B cell (primary cell): ENCODE measurements around the gene CIAO2B. TPM values are rescaled to one million over a fixed set of nuclear protein-coding genes. Genes with fewer than 3 reads are reported as not detected.

Experiments
- ATAC-seq: fragments of 200-7000 bp; cut with Tn5 transposase; one replicate; pipeline ENCODE4 v1.10.0; 2021; ENCODE audit warnings: low read depth, mild to moderate bottlenecking, moderate number of reproducible peaks, moderate library complexity
- CTCF ChIA-PET: fragments of 350-600 bp; sonication (Branson Sonifier 250); formaldehyde crosslinking; loops from one replicate; lab custom pipeline; 2021; ENCODE audit warnings: antibody characterized with exemption, inconsistent platforms; lab: Charles Lee
- POLR2A ChIA-PET: fragments of 350-600 bp; sonication (Branson Sonifier 250); formaldehyde crosslinking; loops from one replicate; lab custom pipeline; 2021; ENCODE audit warnings: antibody characterized with exemption; lab: Charles Lee
- DNase-seq: peaks from one replicate; pipeline ENCODE4 v3.0.0; 2013
- H2AFZ ChIP-seq: 2 replicates; pipeline ENCODE4 v1.6.1; 2012; ENCODE audit warnings: mild to moderate bottlenecking, low read depth, low read length; ENCODE audit not compliant: insufficient read depth, poor library complexity, severe bottlenecking
- H3K27ac ChIP-seq, 2 donors: 1 replicate in 1 of 2; 2 replicates in 1 of 2; pipeline ENCODE4 v1.5.1; 2012 to 2013; ENCODE audit warnings: low read length in 2 of 2, mild to moderate bottlenecking in 2 of 2, moderate library complexity in 1 of 2
- H3K27me3 ChIP-seq, 4 experiments: fragments of 200-600 bp in 1 of 4; sonication (generic) in 1 of 4; replicated peaks in 1 of 4; 1 replicate in 2 of 4; 2 replicates in 2 of 4; pipeline versions ENCODE4 v1.6.1 to v1.7.0; 2013 to 2016; ENCODE audit warnings: low read length in 3 of 4, mild to moderate bottlenecking in 2 of 4, mixed read lengths in 1 of 4, moderate library complexity in 1 of 4; ENCODE audit not compliant: insufficient read depth in 4 of 4, control insufficient read depth in 3 of 4; ENCODE audit errors: control extremely low read depth in 1 of 4
- H3K36me3 ChIP-seq, 2 experiments: replicated peaks in 1 of 2; 1 replicate in 1 of 2; 2 replicates in 1 of 2; pipeline versions ENCODE4 v1.6.1 to v1.7.1; 2013; ENCODE audit warnings: low read length in 1 of 2; ENCODE audit not compliant: insufficient read depth in 2 of 2, control insufficient read depth in 1 of 2; ENCODE audit errors: control extremely low read depth in 1 of 2, extremely low read depth in 1 of 2
- H3K4me1 ChIP-seq, 2 donors: fragments of 200-600 bp in 1 of 2; sonication (generic) in 1 of 2; 1 replicate in 1 of 2; 2 replicates in 1 of 2; pipeline versions ENCODE4 v1.5.1 to v1.6.1; 2013 to 2017; ENCODE audit warnings: low read length in 2 of 2; ENCODE audit not compliant: control insufficient read depth in 2 of 2, insufficient read depth in 2 of 2
- H3K4me2 ChIP-seq: replicated peaks from 2 replicates; pipeline ENCODE3; 2012; ENCODE audit warnings: mild to moderate bottlenecking, low read depth, low read length; ENCODE audit not compliant: poor library complexity, severe bottlenecking
- H3K4me3 ChIP-seq, 5 experiments: fragments of 200-600 bp in 1 of 5; sonication (generic) in 1 of 5; 1 replicate in 3 of 5; 2 replicates in 2 of 5; pipeline versions ENCODE4 v1.5.1 to v1.7.0; 2011 to 2016; ENCODE audit warnings: low read length in 4 of 5, mild to moderate bottlenecking in 4 of 5, low read depth in 2 of 5, control low read depth in 1 of 5, moderate library complexity in 1 of 5; ENCODE audit not compliant: insufficient read depth in 1 of 5; ENCODE audit errors: control extremely low read depth in 1 of 5, extremely low read depth in 1 of 5
- H3K79me2 ChIP-seq: fragments of 200-600 bp; sonication (generic); one replicate; pipeline ENCODE4 v1.6.0; 2016; ENCODE audit warnings: low read length; ENCODE audit not compliant: control insufficient read depth, insufficient read depth
- H3K9ac ChIP-seq: fragments of 200-600 bp; sonication (generic); 2 replicates; pipeline ENCODE4 v1.6.1; 2017; ENCODE audit warnings: mild to moderate bottlenecking, low read length, moderate library complexity
- H3K9me3 ChIP-seq, 3 donors: one replicate each; pipeline versions ENCODE4 v1.6.1 to v1.7.1; 2013; ENCODE audit warnings: low read length in 2 of 3; ENCODE audit not compliant: control insufficient read depth in 2 of 3, insufficient read depth in 1 of 3; ENCODE audit errors: control extremely low read depth in 1 of 3
- H4K20me1 ChIP-seq: 2 replicates; pipeline ENCODE4 v1.6.0; 2012; ENCODE audit warnings: mild to moderate bottlenecking, low read length; ENCODE audit not compliant: insufficient read depth, control insufficient read depth, poor library complexity, severe bottlenecking
- H3K27ac Mint-ChIP-seq: one replicate; pipeline ENCODE4 v1.8.0; 2021; ENCODE audit warnings: mixed read lengths
- H3K27me3 Mint-ChIP-seq: one replicate; pipeline ENCODE4 v1.8.0; 2021; ENCODE audit warnings: mixed read lengths
- H3K4me1 Mint-ChIP-seq: one replicate; pipeline ENCODE4 v1.8.0; 2021; ENCODE audit warnings: mixed read lengths
- H3K4me3 Mint-ChIP-seq: one replicate; pipeline ENCODE4 v1.8.0; 2021; ENCODE audit warnings: mixed read lengths
- H3K9me3 Mint-ChIP-seq: one replicate; pipeline ENCODE4 v1.8.0; 2022; ENCODE audit warnings: mixed read lengths; ENCODE audit not compliant: insufficient read depth
- EZH2 ChIP-seq: IDR thresholded peaks from 2 replicates; pipeline ENCODE4 v1.6.1; 2012; ENCODE audit warnings: borderline replicate concordance, low read depth, mild to moderate bottlenecking, moderate library complexity, low read length; ENCODE audit not compliant: insufficient read depth, poor library complexity, severe bottlenecking
- WGBS: methylation state at CpG from one replicate; pipeline ENCODE4 v1.1.5; 2013; ENCODE audit warnings: missing lambda C conversion rate; ENCODE audit not compliant: insufficient coverage; 5-methylcytosine and 5-hydroxymethylcytosine counted together
- intact Hi-C: fragments of 100-400 bp; cut with micrococcal nuclease; formaldehyde crosslinking; loops from one replicate; pipeline ENCODE4 v1.10.0; 2022
- polyA plus RNA-seq: library from polyadenylated mRNA; depleted of rRNA; stranded (reverse); fragments of >200 nt; gene quantifications from 2 replicates; pipeline ENCODE4 v1.2.3, GENCODE V29; 2012
- total RNA-seq, 2 donors: library from RNA; stranded (reverse); fragments of 120-200 nt in 1 of 2; gene quantifications; 1 replicate in 1 of 2; 2 replicates in 1 of 2; pipeline versions ENCODE4 v1.2.3 to v1.2.4, GENCODE V29; 2013 to 2022
- TF ChIP-seq, protein P1 (sequence below): fragments of 200-600 bp; IDR thresholded peaks from one replicate; pipeline ENCODE4 v1.8.0; 2022; ENCODE audit warnings: antibody characterized with exemption, mild to moderate bottlenecking

Gene CIAO2B
- total and polyA plus RNA-seq, 2 donors (not counting 1 experiment from before 2014, with no cell fraction given): 60.6 to 159 TPM

DNA sequence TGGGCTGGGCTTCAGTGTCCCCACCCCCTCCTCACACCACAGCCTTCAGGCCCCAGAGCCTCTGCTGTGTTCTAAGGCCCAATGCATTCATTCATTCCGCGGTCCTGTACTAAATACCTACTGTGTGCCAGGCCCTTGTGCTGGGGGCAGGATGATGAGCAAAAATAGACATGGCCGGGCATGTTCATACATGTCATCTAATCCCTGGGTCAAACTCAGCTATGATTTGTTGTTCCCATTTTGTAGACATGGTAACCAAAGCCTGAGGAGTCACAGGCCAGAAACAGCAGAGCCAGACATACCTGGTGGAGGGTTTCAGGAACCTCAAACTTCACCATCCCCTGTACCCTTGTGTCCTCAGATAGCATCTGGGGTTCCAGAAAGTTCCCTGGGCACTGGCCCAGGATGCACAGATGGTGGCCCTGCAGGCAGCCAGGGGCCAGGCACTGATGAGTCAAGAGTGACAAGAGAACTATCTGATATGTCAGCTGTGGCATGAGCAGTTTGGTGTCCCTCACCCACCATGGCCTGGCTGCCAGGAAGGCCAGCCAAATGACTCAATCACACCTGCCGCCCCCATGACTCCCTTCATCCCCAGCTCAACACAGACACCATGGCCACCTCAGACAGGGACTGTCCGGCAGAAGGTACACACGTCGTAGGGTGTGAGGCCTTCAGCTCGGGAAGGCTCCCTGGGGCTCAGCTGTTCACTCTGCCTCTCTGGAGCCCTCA, 6.1 kb downstream of the CIAO2B start:
- CTCF ChIA-PET: interaction anchor here (1.3 to 1.6 kb wide), 3 partner anchors 46 to 60 kb away, joined by 3 read pairs; no protein-coding TSS in a partner anchor
- intact Hi-C loops: no loop called here
- H3K9me3 Mint-ChIP-seq: no peaks in the 10 kb centered on the region

More for the DNA sequence above, 6.1 kb downstream of the CIAO2B start:
- no peak overlapping the region for H3K4me3 Mint-ChIP-seq
- DNase-seq: no peak
- Histone ChIP-seq H4K20me1 (no peaks in the 10 kb centered on the region), H3K4me3 (no peak overlapping the region), H3K4me1 (peaks cover 17 to 20% of the 10 kb centered on the region in 2 donors), H2AFZ (no peak overlapping the region), H3K36me3 (peaks cover 0 to 12% of the 10 kb centered on the region in 2 experiments), H3K9ac (no peak overlapping the region), H3K79me2 (peaks cover 6% of the 10 kb centered on the region), H3K4me2 (no peak overlapping the region), H3K27me3 (peaks cover 0 to 34% (median 13%) of the 10 kb centered on the region in 4 experiments), H3K9me3 (peaks cover 0 to 8% (median 0%) of the 10 kb centered on the region in 3 donors), H3K27ac (no peak overlapping the region)
- peaks cover 27% of the 10 kb centered on the region for H3K27me3 Mint-ChIP-seq
- peaks cover 27% of the 10 kb centered on the region for H3K4me1 Mint-ChIP-seq
- no peak overlapping the region for H3K27ac Mint-ChIP-seq
- 95% methylated on average over 8 of the region's 8 CpGs for WGBS
- POLR2A ChIA-PET: no interaction called here
- TF ChIP-seq, protein P1, sequence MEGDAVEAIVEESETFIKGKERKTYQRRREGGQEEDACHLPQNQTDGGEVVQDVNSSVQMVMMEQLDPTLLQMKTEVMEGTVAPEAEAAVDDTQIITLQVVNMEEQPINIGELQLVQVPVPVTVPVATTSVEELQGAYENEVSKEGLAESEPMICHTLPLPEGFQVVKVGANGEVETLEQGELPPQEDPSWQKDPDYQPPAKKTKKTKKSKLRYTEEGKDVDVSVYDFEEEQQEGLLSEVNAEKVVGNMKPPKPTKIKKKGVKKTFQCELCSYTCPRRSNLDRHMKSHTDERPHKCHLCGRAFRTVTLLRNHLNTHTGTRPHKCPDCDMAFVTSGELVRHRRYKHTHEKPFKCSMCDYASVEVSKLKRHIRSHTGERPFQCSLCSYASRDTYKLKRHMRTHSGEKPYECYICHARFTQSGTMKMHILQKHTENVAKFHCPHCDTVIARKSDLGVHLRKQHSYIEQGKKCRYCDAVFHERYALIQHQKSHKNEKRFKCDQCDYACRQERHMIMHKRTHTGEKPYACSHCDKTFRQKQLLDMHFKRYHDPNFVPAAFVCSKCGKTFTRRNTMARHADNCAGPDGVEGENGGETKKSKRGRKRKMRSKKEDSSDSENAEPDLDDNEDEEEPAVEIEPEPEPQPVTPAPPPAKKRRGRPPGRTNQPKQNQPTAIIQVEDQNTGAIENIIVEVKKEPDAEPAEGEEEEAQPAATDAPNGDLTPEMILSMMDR: no peak
- TF ChIP-seq EZH2: no peak
- ATAC-seq: no peak
